ENCODE measurements around the gene NEK4. TPM values are rescaled to one million over a fixed set of nuclear protein-coding genes. Genes with fewer than 3 reads are reported as not detected.

Gene NEK4
- total and polyA plus RNA-seq, 4 donors: 5.8 to 39.9 (median 19.1) TPM

DNA sequence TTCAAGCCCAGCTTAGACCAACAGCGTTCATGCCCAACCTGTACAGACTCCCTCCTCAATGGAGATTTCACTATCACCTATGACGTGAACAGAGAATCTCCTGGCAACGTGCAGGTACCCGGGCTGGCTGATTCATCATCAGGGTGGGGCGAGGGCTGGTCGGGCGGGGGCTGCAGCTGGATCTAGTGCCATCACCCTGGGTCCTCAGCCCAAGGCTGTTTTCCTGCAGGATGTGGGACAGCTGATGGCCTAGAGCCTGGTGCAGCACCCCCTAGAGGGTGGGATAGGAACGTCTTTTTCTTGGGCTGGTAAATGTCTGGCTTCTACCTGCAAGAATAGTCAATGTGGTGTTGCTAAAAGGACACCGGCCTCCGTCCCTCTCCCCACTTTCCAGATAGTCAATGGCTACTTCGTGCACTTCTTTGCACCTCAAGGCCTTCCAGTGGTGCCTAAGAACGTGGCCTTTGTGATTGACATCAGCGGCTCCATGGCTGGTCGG is 28.3 kb upstream of the NEK4 start:
- Histone ChIP-seq H3K27ac (ENCODE audit: low read depth in 1 of 2, low read length in 1 of 2) (no peak overlapping the region), H3K4me3 (no peak overlapping the region), H3K27me3 (ENCODE audit: control insufficient read depth in 3 of 3, insufficient read depth in 3 of 3, low read length in 2 of 3) (no peaks in the 10 kb centered on the region), H3K4me1 (ENCODE audit: control insufficient read depth in 5 of 5, insufficient read depth in 5 of 5, low read length in 5 of 5) (no peaks in the 10 kb centered on the region), H3K36me3 (ENCODE audit: control insufficient read depth in 4 of 4, insufficient read depth in 4 of 4, low read length in 4 of 4) (no peaks in the 10 kb centered on the region), H3K9me3 (ENCODE audit: control insufficient read depth in 4 of 4, insufficient read depth in 3 of 4, low read length in 3 of 4) (no peaks in the 10 kb centered on the region), H3K9ac (ENCODE audit: insufficient read depth in 1 of 2, low read length in 2 of 2) (no peak overlapping the region)
- ATAC-seq (ENCODE audit: insufficient read depth, low FRiP score) (no peak), DNase-seq (no peak)
- TF ChIP-seq, protein P1, sequence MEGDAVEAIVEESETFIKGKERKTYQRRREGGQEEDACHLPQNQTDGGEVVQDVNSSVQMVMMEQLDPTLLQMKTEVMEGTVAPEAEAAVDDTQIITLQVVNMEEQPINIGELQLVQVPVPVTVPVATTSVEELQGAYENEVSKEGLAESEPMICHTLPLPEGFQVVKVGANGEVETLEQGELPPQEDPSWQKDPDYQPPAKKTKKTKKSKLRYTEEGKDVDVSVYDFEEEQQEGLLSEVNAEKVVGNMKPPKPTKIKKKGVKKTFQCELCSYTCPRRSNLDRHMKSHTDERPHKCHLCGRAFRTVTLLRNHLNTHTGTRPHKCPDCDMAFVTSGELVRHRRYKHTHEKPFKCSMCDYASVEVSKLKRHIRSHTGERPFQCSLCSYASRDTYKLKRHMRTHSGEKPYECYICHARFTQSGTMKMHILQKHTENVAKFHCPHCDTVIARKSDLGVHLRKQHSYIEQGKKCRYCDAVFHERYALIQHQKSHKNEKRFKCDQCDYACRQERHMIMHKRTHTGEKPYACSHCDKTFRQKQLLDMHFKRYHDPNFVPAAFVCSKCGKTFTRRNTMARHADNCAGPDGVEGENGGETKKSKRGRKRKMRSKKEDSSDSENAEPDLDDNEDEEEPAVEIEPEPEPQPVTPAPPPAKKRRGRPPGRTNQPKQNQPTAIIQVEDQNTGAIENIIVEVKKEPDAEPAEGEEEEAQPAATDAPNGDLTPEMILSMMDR (IDR thresholded peaks at IDR 0.05; ENCODE audit: control extremely low read depth, extremely low read depth): no peak
- WGBS, 2 donors: 67 to 73% methylated on average over 14 of the region's 14 CpGs

DNA sequence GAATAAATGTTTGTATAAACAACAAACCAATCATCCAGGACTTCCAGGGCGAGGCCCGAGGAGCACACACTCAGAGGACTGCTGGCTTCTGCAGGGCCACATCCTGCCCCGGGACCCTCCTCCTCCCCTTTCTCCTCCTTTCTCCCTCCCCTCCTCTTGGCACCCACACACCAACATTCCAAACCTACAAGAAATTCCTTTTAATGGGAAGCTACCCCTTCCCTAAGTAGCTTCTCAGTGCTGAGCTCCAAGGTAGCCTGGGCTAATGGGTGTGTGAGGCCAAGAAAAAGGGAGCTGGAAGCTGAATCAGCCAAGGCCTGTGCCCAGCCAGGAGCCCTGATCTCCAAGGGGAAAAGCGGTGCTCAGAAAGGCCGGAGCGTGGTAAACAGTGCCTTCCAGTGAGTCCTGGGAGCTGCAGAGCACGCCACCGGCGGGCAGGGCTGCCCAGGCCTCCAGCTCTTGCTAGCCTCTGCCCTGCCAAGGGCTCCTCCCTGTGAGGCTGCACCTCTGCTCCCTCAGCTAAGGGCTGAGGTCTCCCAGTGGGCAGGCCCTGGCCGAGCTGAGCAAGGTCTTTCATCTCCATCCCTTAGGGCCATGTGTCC is 27.7 kb upstream of the NEK4 start:
- no peak for DNase-seq
- Histone ChIP-seq H3K27ac (ENCODE audit: low read depth in 1 of 2, low read length in 1 of 2) (no peak overlapping the region), H3K9me3 (ENCODE audit: control insufficient read depth in 4 of 4, insufficient read depth in 3 of 4, low read length in 3 of 4) (no peaks in the 10 kb centered on the region), H3K4me1 (ENCODE audit: control insufficient read depth in 5 of 5, insufficient read depth in 5 of 5, low read length in 5 of 5) (no peaks in the 10 kb centered on the region), H3K27me3 (ENCODE audit: control insufficient read depth in 3 of 3, insufficient read depth in 3 of 3, low read length in 2 of 3) (no peaks in the 10 kb centered on the region), H3K36me3 (ENCODE audit: control insufficient read depth in 4 of 4, insufficient read depth in 4 of 4, low read length in 4 of 4) (no peaks in the 10 kb centered on the region), H3K4me3 (no peak overlapping the region), H3K9ac (ENCODE audit: insufficient read depth in 1 of 2, low read length in 2 of 2) (no peak overlapping the region)
- 79 to 85% methylated on average over 10 of the region's 10 CpGs for WGBS, 2 donors
- no peak for ATAC-seq (ENCODE audit: insufficient read depth, low FRiP score)
- TF ChIP-seq, protein P1 (IDR thresholded peaks at IDR 0.05; ENCODE audit: control extremely low read depth, extremely low read depth): no peak

DNA sequence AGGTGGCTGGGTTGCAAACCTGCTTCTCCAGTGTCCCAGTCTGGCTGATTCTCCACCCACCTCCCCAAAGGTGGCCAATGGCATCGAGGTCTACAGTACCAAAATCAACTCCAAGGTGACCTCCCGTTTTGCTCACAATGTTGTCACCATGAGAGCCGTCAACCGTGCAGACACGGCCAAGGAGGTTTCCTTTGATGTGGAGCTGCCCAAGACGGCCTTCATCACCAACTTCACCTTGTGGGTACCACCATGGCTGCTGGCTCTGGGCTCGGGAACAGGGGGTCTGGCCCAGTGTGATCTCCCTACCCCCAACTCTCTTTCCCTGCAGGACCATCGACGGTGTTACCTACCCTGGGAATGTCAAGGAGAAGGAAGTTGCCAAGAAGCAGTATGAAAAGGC is 25.7 kb upstream of the NEK4 start:
- ATAC-seq (ENCODE audit: insufficient read depth, low FRiP score) (no peak), DNase-seq (no peak)
- no peak overlapping the region for H3K4me3 ChIP-seq
- no peaks in the 10 kb centered on the region for H3K27me3 ChIP-seq (ENCODE audit: control insufficient read depth in 3 of 3, insufficient read depth in 3 of 3, low read length in 2 of 3)
- no peak overlapping the region for H3K27ac ChIP-seq (ENCODE audit: low read depth in 1 of 2, low read length in 1 of 2)
- H3K4me1 ChIP-seq (ENCODE audit: control insufficient read depth in 5 of 5, insufficient read depth in 5 of 5, low read length in 5 of 5): no peaks in the 10 kb centered on the region
- no peak overlapping the region for H3K9ac ChIP-seq (ENCODE audit: insufficient read depth in 1 of 2, low read length in 2 of 2)
- no peaks in the 10 kb centered on the region for H3K36me3 ChIP-seq (ENCODE audit: control insufficient read depth in 4 of 4, insufficient read depth in 4 of 4, low read length in 4 of 4)
- 91 to 95% methylated on average over 9 of the region's 9 CpGs for WGBS, 2 donors
- TF ChIP-seq, protein P1 (IDR thresholded peaks at IDR 0.05; ENCODE audit: control extremely low read depth, extremely low read depth): no peak
- no peaks in the 10 kb centered on the region for H3K9me3 ChIP-seq (ENCODE audit: control insufficient read depth in 4 of 4, insufficient read depth in 3 of 4, low read length in 3 of 4)

Measured in lung (tissue), 12 donors.